Retina (tissue), 1 donor: ENCODE data around the gene KCNIP2.

Source experiments
- DNase-seq: peaks from one replicate; pipeline ENCODE4 v3.0.0-alpha.2; 2016

The KCNIP2 gene

GRCh38 chr10:101851411-101852116 is 8.0 kb upstream of the KCNIP2 start:
- DNase-seq = no peak

- no peak for DNase-seq
Observed at GRCh38 chr10:101850749-101851148, 7.1 kb upstream of the KCNIP2 start.

GRCh38 chr10:101848894-101849351 is 5.3 kb upstream of the KCNIP2 start:
- no peak for DNase-seq

- no peak for DNase-seq
Observed at GRCh38 chr10:101848408-101848807, 4.8 kb upstream of the KCNIP2 start.

- DNase-seq = no peak
Observed at GRCh38 chr10:101845893-101846292, 2.3 kb upstream of the KCNIP2 start.

GRCh38 chr10:101841826-101842225 is 1.8 kb downstream of the KCNIP2 start:
- DNase-seq = peak; percentile 14

GRCh38 chr10:101840741-101841453 is 2.7 kb downstream of the KCNIP2 start:
- DNase-seq = peak; percentile 93

- no peak for DNase-seq
Observed at GRCh38 chr10:101840102-101840684, 3.4 kb downstream of the KCNIP2 start.

GRCh38 chr10:101839416-101840063 is 4.1 kb downstream of the KCNIP2 start:
- peak; percentile 59 for DNase-seq

- no peak for DNase-seq
Observed at GRCh38 chr10:101839002-101839401, 4.6 kb downstream of the KCNIP2 start.

- no peak for DNase-seq
Observed at GRCh38 chr10:101838416-101838970, 5.1 kb downstream of the KCNIP2 start.

- no peak for DNase-seq
Observed at GRCh38 chr10:101837748-101838147, 5.9 kb downstream of the KCNIP2 start.

- peak; percentile 16 for DNase-seq
Observed at GRCh38 chr10:101835362-101835761, 8.2 kb downstream of the KCNIP2 start.

GRCh38 chr10:101834341-101834740 is 9.3 kb downstream of the KCNIP2 start:
- no peak for DNase-seq

GRCh38 chr10:101833466-101833865 is 10.1 kb downstream of the KCNIP2 start:
- no peak for DNase-seq

GRCh38 chr10:101832325-101832771 is 11.3 kb downstream of the KCNIP2 start:
- no peak for DNase-seq

GRCh38 chr10:101831169-101831811 is 12.3 kb downstream of the KCNIP2 start:
- DNase-seq = no peak

GRCh38 chr10:101830322-101831168 is 13.1 kb downstream of the KCNIP2 start:
- DNase-seq = peak; percentile 95

GRCh38 chr10:101829561-101830315 is 13.9 kb downstream of the KCNIP2 start:
- no peak for DNase-seq

- DNase-seq = peak; percentile 62
Observed at GRCh38 chr10:101828766-101829551, 14.6 kb downstream of the KCNIP2 start.
